GM21447 (cell line): ENCODE results near the gene PDE2A.

ENCODE experiments used
- ATAC-seq: cut with Tn5 transposase; IDR thresholded peaks from one replicate; pipeline ENCODE4 v1.9.1; 2021; ENCODE audit not compliant: unreplicated experiment

The PDE2A gene

DNA sequence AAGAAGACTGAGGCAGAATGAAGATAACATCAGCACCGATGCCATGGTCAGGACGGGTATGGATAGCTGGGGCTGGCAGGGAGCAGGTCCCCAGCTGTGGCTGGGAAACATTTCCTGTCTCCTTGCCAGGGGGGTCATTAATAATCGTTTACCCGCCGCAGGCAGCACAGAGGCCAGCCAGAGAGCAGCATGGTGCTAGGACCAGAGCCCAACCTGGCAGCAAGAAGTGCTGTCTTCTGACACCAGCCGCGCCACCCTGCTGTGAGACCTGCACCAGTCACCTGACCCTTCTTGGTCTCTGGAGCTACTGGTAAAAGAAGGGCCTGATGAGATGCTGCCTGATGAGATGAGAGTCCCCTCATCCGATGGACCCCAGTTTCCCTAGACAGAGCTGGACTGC is 36.3 kb downstream of the PDE2A start:
- ATAC-seq = no peak

DNA sequence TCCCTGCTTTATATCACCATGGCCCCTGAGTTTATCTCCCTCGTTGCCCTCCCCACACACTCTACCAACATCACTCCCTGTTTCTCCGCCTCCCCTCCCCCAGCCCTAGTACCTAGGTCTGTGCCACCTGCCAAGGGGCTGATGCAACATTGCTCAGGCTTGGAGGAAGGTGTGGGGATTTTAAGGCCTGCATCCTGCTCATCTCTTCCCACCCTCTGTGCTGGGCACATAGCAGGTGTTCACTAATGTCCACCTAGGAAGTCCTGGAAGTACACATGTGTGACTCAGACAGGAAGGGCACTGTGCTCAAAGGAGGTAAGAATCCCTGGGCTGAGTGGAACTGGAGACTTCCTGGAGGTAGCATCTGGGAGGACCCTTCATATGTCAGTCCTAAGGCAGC is 37.0 kb downstream of the PDE2A start:
- ATAC-seq = no peak

DNA sequence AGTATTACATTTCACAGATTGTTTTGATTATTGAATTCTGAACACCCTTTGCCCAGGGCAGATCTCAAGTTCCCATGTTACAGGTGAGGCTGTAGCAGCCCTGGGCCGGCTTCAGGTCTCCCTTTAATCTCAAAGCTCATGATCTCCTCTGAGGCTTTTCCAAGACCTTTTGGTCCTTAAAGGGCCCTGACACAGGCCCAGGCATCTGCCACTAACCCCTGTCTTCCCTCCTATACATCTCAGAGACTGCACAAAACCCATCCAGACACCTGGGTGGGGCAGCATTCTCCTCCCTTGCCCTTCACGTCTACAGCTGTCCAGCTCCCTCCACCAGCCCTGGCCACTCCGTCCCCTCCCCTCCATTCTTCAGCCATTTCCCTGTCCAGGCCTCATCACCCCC is 37.8 kb downstream of the PDE2A start:
- no peak for ATAC-seq

DNA sequence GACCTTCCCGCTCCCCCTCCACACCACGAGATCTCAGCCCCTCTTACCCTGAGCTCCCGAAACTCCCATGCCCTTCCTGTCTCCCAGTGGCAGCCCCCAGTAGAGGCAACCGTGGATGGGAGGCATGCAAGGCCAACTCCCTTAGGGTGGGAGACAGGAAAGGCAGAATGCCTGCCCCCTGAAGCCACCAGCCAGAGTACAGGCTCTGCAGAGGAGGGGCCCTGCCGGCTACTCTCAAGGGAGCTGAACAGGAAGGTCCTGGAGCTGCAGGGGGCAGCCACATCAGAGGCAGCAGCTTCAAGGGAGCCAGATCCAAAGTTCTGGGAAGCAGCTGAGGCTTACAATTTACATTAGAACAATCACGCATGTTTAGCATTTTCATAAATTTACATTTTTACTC is 38.3 kb downstream of the PDE2A start:
- ATAC-seq = no peak

DNA sequence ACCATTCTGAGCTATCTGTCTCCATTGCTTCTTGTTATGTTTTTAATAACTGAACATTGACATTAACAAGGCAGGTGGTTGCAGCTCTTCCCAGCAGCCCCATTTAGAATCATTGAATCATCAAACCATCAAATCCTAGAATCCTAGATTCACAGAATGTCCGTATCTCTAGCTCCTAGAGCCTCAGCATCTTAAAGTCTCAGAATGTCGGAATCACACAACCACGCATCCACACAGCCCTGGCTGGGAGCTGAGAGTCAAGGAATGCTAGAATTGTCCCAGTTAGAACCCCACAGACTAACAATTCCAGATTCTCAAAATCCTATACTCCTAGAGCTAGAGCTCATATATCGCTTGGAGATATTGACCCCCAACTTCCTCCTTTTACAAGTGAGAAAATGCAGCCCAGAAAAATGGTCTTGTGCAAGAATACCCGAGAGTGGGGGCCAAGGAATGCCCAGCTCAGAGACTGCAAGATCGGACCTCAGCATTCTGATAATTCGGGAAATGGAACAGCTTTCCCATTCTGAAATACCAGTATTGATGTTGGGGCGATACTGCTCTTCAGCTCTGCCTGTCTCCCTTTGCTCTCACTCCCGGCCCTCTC is 38.8 kb downstream of the PDE2A start:
- ATAC-seq = no peak

DNA sequence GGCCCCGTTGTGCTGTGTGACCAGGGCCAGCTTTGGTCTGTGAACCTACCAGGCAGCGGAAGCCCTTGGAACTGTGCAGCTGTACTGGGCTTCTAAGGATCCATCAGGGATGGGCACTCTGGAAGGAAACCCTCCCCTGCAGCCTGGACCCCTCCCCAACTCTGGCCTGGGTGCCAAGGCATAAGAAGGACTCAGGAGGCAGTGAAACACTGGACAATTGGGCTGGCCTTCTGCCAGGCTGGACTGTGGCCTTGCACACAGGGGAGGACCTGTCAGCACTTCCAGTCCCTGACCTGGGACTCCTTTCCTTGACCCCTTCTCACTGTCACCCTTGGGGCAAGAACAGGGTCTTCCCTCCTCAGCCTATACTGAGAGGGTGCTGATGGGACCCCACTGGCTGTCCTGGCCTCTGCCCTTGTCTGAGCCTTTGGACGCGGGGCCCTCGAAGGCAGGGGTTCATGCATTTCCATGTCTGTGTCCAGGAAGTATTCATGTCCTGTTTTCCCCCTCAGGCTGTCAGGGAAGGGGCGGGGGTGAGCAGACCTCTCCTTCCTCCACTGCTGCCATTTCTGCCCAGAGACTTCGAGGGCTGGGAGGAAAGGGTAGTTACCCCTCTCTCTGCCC is 39.6 kb downstream of the PDE2A start:
- no peak for ATAC-seq

DNA sequence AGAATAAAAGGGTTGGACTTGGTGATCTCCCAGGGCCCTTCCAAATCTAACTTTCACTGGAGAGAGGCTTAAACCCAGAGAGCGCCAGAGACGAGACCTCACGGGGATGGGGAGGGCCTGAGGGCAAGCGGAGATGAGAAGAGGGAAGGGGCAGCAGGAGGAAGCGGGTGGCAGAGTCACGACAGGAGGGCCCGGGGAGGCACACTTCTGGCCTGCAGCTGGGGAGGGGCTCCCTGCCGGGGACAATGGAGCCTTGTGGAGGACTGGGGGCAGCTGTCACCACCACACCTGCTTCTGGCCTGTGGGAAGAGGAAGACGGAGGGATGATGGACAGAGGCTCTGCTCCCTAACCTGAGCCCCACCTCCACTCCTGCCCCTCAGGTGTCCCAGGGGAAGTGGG is 40.2 kb downstream of the PDE2A start:
- ATAC-seq = no peak

DNA sequence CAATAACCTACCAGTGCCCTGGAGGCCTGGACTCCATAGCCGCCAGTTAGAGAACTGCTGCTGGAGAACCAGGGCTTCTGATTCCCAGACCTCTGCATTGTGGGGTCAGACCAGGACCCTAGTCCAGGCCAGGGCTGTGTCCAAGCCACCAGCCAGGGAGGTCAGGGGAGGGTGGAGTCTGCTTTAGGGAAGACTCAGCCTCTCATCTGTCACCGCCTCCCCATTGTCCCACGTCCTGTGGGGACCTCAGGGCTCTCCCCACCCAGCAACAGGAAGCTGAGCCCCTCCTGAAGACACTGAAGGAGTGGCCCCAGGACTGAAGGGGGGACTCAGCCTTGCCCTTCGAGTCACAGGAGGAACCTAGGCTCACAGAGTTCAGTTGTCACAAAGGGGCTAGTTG is 41.2 kb downstream of the PDE2A start:
- ATAC-seq = no peak

DNA sequence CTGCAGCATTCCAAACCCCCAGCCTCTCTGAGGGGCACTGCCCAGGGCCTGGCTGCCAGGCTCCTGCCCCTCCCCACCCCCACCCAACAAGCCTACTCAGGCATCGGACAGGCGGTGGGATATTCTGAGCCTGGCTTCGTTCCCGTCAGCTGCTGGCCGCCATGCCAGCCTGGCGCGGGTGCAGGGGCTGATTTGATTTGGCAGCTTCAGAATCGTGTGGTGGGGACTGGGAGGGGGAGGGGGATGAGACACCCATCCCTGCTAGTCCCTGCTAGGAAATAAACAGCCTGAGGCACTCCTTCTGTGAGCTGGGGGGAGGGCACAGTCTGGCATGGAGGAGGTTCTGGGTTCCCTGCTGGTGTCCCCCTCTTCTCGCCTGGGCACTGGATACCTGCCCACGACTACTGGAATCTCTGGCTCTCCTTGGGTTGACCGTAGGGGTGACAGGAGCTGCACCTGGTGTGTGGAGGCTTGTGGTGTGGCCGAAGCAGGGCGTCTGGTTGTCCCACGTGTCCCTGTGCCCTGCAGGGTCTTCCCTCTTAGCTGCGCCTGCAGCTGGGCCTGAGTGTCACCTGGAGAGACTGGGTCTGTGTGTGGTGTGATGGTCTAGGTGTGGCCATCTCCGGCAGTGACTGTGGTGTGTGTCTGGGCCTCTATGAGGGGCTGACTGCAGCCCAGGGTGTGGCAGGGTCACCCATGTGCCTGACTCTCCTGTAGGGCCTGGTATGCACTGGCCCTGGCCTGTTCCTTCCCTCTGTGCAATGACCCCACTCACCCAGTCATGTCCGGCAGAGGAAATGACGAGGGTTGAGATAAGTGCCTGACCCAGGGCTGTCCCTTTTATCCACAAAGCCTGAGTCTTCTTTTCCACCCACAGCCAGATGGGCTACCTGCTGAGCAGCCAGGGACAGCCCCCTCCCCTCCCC is 42.2 kb downstream of the PDE2A start:
- ATAC-seq = no peak

DNA sequence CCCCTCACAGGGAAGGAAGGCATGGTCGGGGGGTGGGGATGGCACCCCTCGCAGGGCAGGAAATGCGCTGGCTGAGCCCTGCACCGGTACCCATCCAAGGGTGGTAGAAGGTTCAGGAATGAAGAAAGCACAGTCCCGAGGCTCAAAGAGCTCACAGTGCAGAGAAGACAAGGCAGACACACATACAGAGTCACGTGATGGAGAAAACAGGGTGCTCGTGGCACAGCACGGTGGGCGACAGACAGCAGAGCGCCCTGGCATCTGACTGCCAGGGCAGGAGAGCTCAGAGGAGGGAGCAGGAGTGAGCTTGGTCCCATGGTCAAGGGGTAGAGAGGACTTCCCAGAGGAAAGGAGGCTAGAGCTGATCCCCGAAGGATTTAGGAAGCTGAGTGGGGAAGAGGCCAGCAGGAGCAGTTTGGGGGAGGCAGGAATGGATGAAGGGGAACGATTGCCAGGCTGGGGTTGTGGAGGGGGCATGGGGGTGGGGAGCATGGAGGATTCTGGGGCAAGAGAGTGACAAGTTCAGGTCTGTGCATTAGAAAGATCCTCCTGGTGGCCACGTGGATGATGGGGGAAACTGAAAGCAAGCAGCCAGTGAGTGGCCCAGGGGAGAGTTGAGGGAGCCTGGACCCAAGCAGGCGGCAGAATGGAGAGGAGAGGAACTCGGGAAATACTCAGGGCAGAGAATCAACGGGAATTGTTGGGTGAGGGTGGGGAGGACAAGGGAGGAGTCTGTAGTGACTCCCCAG is 43.9 kb downstream of the PDE2A start:
- ATAC-seq = no peak

DNA sequence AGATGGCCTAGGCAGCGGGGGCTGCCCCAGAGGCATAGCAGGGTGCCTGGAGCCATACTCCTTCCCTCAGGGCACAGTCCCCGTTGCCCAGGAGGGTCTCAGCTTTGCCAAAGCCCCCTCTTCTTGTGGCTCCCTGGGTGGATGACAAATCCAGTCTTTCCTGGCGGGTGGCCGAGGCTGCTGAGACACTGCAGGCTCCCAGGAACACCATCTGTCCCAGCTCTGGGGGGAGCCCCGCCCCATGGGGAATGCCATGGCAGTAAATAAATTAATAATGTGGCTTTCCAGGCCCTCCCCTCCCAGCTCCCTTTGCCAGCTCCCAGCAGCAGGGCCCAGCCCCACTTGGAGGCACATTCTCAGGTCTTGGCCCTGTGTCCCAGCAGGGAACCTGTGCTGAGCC is 45.0 kb downstream of the PDE2A start:
- no peak for ATAC-seq

DNA sequence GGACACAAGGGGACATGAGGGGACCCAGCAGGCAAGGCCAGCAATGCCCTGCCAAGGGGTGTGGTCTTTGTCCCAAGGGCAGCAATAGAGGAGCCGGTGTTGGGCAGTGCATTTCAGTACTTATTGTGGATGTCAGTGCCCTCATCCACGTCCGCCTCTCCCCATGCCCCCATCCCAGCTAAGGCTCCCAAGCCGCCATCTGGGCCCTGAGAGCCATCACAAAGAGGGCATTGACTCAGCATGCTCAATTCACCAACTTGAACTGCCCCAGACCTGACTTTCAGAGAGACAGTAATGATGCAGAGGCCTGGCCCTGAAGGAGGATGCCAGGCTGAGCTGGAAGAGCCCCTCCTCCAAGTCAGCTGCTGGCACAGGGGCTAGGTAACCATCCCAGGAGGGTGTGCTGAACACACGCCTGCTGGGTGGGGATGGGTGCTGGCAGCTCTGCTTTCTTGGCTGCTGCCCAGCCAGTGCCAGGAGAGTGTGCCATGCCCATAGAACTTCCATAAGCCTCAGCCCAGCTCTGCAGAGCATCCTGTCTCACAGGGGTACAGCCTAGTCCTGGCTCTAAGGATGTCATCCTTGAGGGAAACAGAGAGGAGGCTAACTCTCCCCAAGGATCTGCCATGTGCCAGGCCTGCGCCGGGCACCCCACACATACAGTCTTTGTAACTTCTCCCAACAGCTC is 46.5 kb downstream of the PDE2A start:
- ATAC-seq = no peak

DNA sequence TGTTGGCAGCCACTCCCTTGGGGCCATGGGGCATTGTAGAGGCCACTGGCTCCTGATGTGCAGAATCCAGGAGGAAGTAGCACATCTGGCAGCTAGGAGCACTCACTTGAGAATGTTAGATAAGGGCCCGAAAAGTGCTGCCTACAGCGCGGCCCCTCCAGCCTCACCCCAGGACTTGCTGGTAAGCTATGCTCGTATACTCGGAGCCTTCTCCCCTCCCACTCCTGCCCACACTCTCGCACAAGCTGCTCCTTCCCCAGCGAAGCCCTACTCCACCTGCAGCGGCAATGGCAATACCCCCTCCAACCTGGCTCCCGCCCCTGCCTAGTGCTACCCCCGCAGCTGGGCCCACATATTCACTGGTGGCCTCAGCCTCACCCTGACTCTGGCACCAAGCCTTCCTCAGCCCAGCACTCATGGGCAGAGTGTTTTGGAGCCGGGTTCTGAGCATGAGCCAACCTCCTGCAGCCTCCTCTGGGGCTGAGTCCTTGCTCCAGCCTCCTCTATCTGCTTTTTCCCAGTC is 47.7 kb downstream of the PDE2A start:
- ATAC-seq = no peak

DNA sequence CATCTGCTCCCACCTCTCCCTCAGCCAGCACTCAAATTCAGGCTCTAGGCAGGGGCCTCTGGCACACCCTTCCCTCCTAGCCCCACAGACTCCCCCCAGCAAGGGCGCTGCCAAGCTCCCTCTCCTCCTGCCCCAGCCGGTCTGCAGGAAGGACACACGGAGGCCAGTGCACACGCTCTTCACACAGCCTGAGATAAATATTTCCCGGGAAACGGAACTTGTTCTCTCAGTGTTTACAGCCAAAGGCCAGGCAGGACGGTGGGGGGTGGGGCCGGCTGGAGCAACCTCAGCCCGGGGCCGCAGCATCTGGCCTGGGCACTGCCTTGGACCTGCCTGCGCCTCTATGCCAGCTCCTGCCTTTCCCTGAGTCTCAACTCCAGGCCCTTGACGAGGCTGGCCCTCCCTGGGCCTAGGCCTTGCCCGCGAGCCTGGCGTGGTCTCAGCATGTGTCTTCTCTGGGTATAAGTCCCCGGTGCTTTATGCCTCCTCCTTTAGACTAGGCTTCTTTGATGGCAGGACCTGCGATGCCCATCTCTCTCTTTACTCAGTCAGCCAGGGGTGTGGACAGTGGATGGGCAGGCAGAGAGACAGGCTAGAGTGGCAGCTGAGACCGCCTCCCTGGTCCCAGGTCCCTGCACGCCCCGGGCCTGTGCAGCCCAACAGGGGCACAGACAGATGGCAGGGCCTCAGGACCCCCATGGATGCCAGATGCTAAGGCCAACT is 48.4 kb downstream of the PDE2A start:
- no peak for ATAC-seq

DNA sequence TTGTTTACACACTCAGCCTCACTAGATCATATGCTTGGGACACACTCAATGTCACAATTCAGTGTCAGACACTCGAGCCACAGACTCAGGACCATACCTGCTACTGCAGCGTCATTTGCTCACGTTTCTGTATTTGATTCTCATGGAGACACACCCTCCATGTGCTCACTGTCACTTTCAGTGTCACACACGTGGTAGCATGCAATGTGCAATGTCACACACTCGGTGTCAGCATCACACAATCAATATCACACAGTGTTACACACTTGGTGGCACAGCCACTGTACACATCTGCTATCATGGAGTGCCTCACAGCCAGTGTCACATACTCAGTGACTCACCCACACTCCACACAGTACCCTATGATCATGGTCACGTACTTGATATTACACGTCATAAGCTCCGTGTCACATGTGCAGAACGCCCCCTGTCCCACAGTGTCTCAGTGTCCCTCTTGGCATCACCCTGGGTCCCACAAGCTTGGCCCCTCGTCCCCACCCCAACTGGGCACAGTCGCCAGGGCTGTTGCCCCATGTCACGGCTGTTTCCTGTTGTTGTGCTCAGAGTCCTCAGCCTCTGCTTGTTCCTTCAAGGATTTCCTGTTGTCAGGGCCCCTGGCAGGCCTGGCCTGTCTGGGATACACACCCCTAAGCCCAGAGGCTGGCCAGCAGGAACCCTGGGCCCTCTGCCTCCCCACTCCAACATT is 49.6 kb downstream of the PDE2A start:
- no peak for ATAC-seq

DNA sequence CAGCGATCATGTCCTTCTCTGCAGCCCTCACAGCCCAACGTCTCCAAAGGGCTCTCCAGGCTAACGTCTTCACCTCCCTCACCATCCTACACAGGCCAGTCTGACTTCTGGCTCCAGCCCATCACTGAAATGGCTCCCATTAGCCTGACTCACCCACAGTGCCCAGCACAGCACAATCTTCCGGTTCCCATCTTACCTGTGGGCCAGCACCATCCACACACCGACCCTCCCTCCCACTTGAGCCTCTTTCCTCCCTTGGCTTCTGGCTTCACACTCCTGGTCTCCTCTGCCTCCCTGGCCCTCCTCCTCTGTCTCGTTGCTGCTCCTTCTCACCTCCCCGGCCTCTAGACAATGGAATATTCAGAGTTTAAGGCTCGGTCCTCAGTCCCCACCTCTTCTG is 51.2 kb downstream of the PDE2A start:
- ATAC-seq = no peak

DNA sequence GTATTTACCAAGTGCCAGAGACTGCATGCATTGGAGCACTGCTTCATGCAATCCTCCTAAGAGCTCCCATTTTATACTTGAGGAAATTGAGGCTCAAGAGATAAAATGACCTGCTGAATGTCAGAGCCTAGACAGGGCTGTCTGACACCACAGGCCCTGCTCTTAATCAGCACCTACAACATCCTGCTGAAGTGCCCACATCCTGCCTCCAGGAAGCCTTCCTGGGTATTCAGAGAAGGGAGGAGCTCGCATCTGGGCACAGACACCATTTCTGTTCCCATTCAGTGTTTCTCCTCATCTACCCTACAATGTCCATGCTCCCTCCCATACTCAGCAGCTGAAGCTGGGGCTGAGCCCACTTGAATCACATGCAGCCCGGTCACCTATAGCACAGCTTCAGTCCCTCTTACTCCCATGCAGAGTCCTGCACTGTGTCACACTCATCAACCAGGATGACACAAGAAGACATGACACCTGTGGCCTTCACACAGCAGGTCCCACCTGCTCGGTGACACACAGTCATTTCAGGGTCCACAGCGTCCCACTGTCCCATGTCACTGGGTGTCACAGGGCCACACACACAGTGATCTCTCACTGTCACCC is 53.1 kb downstream of the PDE2A start:
- no peak for ATAC-seq

DNA sequence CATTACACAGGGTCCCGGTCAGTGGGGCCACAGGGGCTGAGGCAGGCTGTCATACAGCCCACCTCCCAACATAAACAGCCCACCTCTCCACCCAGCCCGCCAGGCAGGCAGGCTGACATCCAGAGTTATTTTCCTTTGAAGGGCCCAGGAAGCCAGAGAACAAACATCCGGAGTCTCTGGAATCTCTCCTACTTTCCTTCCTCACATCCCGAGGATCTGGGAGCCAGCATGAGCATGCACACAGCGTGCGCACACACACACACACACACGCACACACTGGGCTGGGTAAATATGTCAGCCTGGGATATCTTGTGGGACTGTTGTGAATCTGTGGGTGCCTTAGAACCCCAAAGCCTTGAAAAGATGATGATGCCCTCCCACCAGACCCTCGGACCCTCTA is 55.4 kb downstream of the PDE2A start:
- ATAC-seq = no peak
